PC-9 (cell line): ENCODE measurements around the gene SV2C.

ENCODE experiments used
- EZH2 ChIP-seq: fragments of 200-600 bp; sonication (generic); IDR thresholded peaks from 2 replicates; pipeline ENCODE4 v1.8.0; 2017; ENCODE audit warnings: antibody characterized with exemption, low read depth
- TF ChIP-seq, protein P1 (sequence below): fragments of 200-600 bp; sonication (generic); conservative IDR thresholded peaks from 2 replicates; pipeline ENCODE4 v1.6.1; 2017; ENCODE audit warnings: mixed run types, antibody characterized with exemption, mild to moderate bottlenecking, moderate library complexity

DNA sequence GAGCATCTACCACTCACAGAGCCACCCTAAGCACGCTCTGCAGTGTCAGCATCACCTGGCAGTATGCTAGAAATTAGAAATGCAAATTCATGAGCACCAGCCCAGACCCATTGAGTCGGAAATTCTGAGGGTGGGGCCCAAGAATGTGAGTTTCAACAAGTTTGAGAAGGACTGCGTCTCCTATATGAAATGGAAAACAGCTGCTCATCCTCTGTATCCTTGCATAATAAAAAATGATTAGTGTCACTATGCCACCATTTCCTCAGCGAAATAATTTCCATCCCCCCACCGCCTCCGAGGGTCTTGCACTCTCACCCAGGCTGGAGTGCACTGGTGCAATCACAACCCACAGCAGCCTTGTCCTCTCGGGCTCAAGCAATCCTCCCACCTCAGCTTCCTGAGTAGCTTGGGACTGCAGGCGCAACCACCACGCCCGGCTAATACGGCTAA, 318.6 kb downstream of the SV2C start:
- TF ChIP-seq, protein P1, sequence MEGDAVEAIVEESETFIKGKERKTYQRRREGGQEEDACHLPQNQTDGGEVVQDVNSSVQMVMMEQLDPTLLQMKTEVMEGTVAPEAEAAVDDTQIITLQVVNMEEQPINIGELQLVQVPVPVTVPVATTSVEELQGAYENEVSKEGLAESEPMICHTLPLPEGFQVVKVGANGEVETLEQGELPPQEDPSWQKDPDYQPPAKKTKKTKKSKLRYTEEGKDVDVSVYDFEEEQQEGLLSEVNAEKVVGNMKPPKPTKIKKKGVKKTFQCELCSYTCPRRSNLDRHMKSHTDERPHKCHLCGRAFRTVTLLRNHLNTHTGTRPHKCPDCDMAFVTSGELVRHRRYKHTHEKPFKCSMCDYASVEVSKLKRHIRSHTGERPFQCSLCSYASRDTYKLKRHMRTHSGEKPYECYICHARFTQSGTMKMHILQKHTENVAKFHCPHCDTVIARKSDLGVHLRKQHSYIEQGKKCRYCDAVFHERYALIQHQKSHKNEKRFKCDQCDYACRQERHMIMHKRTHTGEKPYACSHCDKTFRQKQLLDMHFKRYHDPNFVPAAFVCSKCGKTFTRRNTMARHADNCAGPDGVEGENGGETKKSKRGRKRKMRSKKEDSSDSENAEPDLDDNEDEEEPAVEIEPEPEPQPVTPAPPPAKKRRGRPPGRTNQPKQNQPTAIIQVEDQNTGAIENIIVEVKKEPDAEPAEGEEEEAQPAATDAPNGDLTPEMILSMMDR = no peak
- TF ChIP-seq EZH2 = no peak
